Activated CD4-positive, alpha-beta memory T cell treated with anti-CD3 and anti-CD28 coated beads for 36 hours (primary cell): ENCODE data around the gene GTF2B. TPM values are rescaled to one million over a fixed set of nuclear protein-coding genes. Genes with fewer than 3 reads are reported as not detected.
"Not testable (repeated sequence)": the region's sequence is repeated elsewhere in the genome, so short reads cannot be mapped to it uniquely, and the experiment has no call there.

Source experiments
- CTCF ChIA-PET: fragments of 350-600 bp; sonication (Branson Sonifier 250); formaldehyde crosslinking; loops from one replicate; lab custom pipeline; 2021; ENCODE audit warnings: antibody characterized with exemption, inconsistent platforms; lab: Charles Lee
- POLR2A ChIA-PET: fragments of 350-600 bp; sonication (Branson Sonifier 250); formaldehyde crosslinking; loops from one replicate; lab custom pipeline; 2021; ENCODE audit warnings: antibody characterized with exemption; lab: Charles Lee
- DNase-seq: peaks from one replicate; pipeline ENCODE4 v3.0.0-alpha.2; 2020
- H3K27ac Mint-ChIP-seq: one replicate; pipeline ENCODE4 v1.8.0; 2021; ENCODE audit warnings: mixed read lengths
- H3K27me3 Mint-ChIP-seq: one replicate; pipeline ENCODE4 v1.8.0; 2021; ENCODE audit warnings: mixed read lengths
- H3K36me3 Mint-ChIP-seq: one replicate; pipeline ENCODE4 v1.8.0; 2021; ENCODE audit warnings: mixed read lengths
- H3K4me1 Mint-ChIP-seq: one replicate; pipeline ENCODE4 v1.8.0; 2021; ENCODE audit warnings: low read depth, mixed read lengths
- H3K4me3 Mint-ChIP-seq: one replicate; pipeline ENCODE4 v1.8.0; 2021; ENCODE audit warnings: mild to moderate bottlenecking, mixed read lengths
- H3K9me3 Mint-ChIP-seq: one replicate; pipeline ENCODE4 v1.8.0; 2021; ENCODE audit warnings: mixed read lengths
- intact Hi-C: fragments of 100-400 bp; cut with micrococcal nuclease; formaldehyde crosslinking; loops from one replicate; pipeline ENCODE4 v1.15.1; 2023
- total RNA-seq, 2 experiments: library from RNA; stranded (reverse); gene quantifications; one replicate each; pipeline ENCODE4 v1.2.3, GENCODE V29; 2021

GTF2B gene
- total RNA-seq, 2 experiments from 2014 or later, result 34.2 to 39.4 TPM

DNA sequence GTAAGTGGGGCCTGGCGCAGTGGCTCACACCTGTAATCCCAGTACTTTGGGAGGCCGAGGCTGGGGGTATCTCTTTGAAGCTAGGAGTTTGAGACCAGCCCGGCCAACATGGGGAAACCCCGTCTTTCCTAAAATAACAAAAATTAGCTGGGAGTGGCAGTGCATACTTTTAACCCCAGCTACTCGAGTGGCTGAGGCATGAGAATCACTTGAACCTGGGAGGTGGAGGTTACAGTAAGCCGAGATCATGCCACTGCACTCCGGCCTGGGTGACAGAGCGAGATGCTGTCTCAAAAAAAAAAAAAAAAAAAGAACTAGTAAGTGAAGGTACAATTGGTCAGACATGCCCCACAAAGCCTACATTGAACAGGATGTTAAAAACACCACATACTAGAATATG, 10.7 kb downstream of the GTF2B start:
- Mint-ChIP-seq H3K36me3 (peaks cover 12% of the 10 kb centered on the region), H3K4me1 (peaks cover 39% of the 10 kb centered on the region), H3K27ac (peak overlapping the region; percentile 18)
- DNase-seq, H3K27me3 Mint-ChIP-seq, H3K4me3 Mint-ChIP-seq, intact Hi-C loops, H3K9me3 Mint-ChIP-seq, CTCF ChIA-PET, POLR2A ChIA-PET: not testable (repeated sequence)

- POLR2A ChIA-PET, result no interaction called here
- Mint-ChIP-seq H3K4me3 (no peak overlapping the region), H3K27ac (peak overlapping the region; percentile 20), H3K9me3 (no peaks in the 10 kb centered on the region), H3K27me3 (no peaks in the 10 kb centered on the region), H3K4me1 (peaks cover 49% of the 10 kb centered on the region), H3K36me3 (peaks cover 11% of the 10 kb centered on the region)
- DNase-seq, result no peak
- CTCF ChIA-PET, result interaction anchor here (0.7 to 4.4 kb wide), 13 partner anchors 11 to 225 kb away, joined by 3 to 54 read pairs (median 5); partner anchors contain the start of gene GTF2B
- intact Hi-C loops, result no loop called here
These were observed 12.6 kb downstream of the GTF2B start for GRCh38 chr1:88878731-88879130.

DNA sequence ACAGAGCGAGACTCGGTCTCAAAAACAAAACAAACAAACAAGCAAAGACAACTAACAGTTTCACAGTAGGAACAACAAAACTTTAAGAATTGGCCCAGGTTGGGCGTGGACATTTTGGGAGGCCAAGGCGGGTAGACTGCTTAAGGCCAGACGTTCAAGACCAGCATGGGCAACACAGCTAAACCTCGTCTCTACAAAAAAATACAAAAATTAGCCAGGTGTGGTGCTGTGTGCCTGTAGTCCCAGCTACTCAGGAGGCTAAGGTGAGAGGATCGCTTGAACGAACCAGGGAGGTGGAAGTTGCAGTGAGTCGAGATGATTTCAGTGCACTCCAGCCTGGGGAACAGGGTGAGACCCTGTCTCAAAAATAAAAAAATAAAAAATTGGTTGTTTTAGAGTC, 13.5 kb downstream of the GTF2B start:
- ChIA-PET CTCF (interaction anchor here (0.7 to 4.4 kb wide), 25 partner anchors 10 to 225 kb away, joined by 3 to 54 read pairs (median 5); partner anchors contain the start of genes GTF2B and PKN2), POLR2A (no interaction called here)
- peak overlapping the region; percentile 18 for H3K27ac Mint-ChIP-seq
- no peak for DNase-seq
- H3K4me1 Mint-ChIP-seq, result peaks cover 43% of the 10 kb centered on the region
- H3K4me3 Mint-ChIP-seq, result no peak overlapping the region
- intact Hi-C loops, result loop anchor here (1.0 to 2.0 kb wide), 3 partner anchors 78 to 223 kb away; no protein-coding TSS in a partner anchor
- H3K36me3 Mint-ChIP-seq, result peaks cover 11% of the 10 kb centered on the region
- no peaks in the 10 kb centered on the region for H3K9me3 Mint-ChIP-seq
- H3K27me3 Mint-ChIP-seq, result no peaks in the 10 kb centered on the region

GRCh38 chr1:88877382-88877825, 14.0 kb downstream of the GTF2B start:
- Mint-ChIP-seq H3K36me3 (peaks cover 15% of the 10 kb centered on the region), H3K27ac (peak overlapping the region; percentile 18), H3K4me3 (no peak overlapping the region), H3K9me3 (no peaks in the 10 kb centered on the region), H3K4me1 (peaks cover 42% of the 10 kb centered on the region), H3K27me3 (no peaks in the 10 kb centered on the region)
- no peak for DNase-seq
- intact Hi-C loops, result loop anchor here (1.0 to 2.0 kb wide), 3 partner anchors 77 to 223 kb away; no protein-coding TSS in a partner anchor
- ChIA-PET CTCF (interaction anchor here (0.6 to 4.4 kb wide), 38 partner anchors 9 to 465 kb away, joined by 3 to 54 read pairs (median 4); partner anchors contain the start of genes GTF2B and PKN2), POLR2A (no interaction called here)

GRCh38 chr1:88876573-88877365, 14.6 kb downstream of the GTF2B start:
- no peak overlapping the region for H3K27ac Mint-ChIP-seq
- intact Hi-C loops, result loop anchor here (1.0 to 2.0 kb wide), 3 partner anchors 76 to 222 kb away; no protein-coding TSS in a partner anchor
- H3K27me3 Mint-ChIP-seq, result no peaks in the 10 kb centered on the region
- no peaks in the 10 kb centered on the region for H3K9me3 Mint-ChIP-seq
- no peak overlapping the region for H3K4me3 Mint-ChIP-seq
- ChIA-PET POLR2A (no interaction called here), CTCF (interaction anchor here (0.6 to 4.4 kb wide), 43 partner anchors 8 to 464 kb away, joined by 3 to 54 read pairs (median 4); partner anchors contain the start of genes GTF2B and PKN2)
- H3K36me3 Mint-ChIP-seq, result peaks cover 13% of the 10 kb centered on the region
- peaks cover 36% of the 10 kb centered on the region for H3K4me1 Mint-ChIP-seq
- no peak for DNase-seq

DNA sequence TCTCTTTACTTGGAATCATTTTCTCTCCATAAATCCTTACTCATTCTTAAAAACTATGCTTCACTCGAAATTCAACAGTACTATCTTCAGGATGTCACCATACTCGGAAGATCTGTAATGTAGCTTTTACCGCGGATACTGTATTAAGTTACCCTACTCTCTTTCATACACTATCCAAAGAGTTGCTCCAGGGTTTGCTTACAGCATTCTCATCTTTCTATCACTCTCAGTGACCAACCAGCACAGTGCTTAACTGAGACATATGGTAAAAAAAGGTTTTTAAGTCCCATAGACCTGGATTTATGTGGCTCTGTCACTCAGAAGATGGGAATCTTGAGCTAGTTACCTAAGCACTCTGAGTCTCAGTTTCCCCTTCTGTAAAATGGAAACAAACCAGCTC, 15.8 kb downstream of the GTF2B start:
- no peak for DNase-seq
- no peaks in the 10 kb centered on the region for H3K9me3 Mint-ChIP-seq
- ChIA-PET CTCF (interaction anchor here (0.8 to 4.4 kb wide), 11 partner anchors 9 to 222 kb away, joined by 3 to 54 read pairs (median 5); partner anchors contain the start of gene GTF2B), POLR2A (no interaction called here)
- intact Hi-C loops, result no loop called here
- peaks cover 13% of the 10 kb centered on the region for H3K36me3 Mint-ChIP-seq
- H3K27me3 Mint-ChIP-seq, result no peaks in the 10 kb centered on the region
- H3K4me3 Mint-ChIP-seq, result no peak overlapping the region
- no peak overlapping the region for H3K27ac Mint-ChIP-seq
- H3K4me1 Mint-ChIP-seq, result peaks cover 38% of the 10 kb centered on the region

DNA sequence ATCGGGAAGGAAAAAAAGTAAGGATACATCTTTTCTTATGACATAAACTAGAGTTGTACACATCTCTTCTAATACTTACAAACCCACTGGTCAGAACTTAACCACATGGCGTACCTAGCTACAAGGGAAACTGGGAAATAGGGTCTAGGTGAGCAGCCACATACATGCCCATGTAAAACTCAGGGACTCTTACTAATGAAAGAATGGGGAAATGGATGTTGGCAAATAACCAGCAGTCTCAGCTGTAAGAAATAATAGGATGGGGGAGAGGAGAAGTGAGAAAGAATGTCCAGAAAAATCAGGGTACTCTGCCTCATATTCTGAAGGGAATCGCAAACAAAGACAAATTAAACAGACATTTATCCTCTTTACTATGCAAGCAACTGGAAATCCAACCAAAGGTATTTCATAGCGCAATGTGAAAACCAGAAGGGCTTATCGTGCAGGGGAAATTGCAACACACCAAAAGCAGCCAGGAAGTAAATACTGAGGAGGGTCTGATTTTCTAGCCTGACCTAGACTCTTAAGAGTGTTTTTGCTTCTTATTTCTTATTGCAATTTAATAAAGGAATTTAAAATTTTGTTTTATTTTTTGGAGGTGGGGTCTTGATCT, 17.5 kb downstream of the GTF2B start:
- no peak for DNase-seq
- H3K9me3 Mint-ChIP-seq, result no peaks in the 10 kb centered on the region
- H3K36me3 Mint-ChIP-seq, result peaks cover 12% of the 10 kb centered on the region
- intact Hi-C loops, result no loop called here
- ChIA-PET CTCF (no interaction called here), POLR2A (no interaction called here)
- H3K27me3 Mint-ChIP-seq, result no peaks in the 10 kb centered on the region
- H3K4me3 Mint-ChIP-seq, result no peak overlapping the region
- H3K27ac Mint-ChIP-seq, result no peak overlapping the region
- peaks cover 42% of the 10 kb centered on the region for H3K4me1 Mint-ChIP-seq

GRCh38 chr1:88869644-88870043, 21.7 kb downstream of the GTF2B start:
- not testable (repeated sequence) for H3K36me3 Mint-ChIP-seq, H3K27me3 Mint-ChIP-seq
- H3K4me1 Mint-ChIP-seq, result peaks cover 48% of the 10 kb centered on the region

DNA sequence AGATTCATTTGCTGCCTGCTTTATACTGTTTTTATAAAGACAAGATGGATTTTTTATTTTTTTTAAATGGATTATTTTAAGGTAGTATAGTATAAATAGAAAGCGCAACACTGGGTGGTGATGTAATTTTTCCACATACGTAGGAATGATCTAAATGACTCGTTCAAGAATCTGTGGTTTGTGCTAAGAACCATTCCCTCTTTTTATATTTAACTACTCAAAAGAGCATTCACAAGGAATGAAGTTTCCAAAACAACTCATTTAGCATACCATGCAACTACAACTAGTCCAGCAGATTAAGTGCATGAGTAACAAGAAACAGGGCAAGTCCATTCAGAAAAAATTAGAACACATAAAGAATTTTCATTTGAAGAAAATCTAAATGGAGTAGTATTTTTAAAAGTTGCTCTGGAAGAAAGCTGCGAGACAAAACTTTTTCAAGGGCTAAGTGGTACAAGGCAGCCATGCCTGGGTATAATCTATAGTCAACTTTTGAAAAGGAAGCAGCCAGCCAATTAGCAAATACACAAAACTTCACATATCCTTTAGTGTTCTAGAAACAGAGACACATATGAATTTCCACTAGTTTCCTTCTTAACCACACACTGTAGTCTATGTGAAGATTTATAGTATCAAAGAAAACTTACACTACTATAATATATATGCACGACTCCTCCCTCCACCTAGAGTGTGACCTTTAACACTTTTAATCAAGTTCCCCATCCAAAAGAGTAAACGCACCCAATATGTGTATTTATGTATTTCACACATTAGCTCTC, 23.4 kb downstream of the GTF2B start:
- H3K27me3 Mint-ChIP-seq, result no peaks in the 10 kb centered on the region
- peaks cover 10% of the 10 kb centered on the region for H3K36me3 Mint-ChIP-seq
- H3K4me1 Mint-ChIP-seq, result peaks cover 41% of the 10 kb centered on the region
- no peak for DNase-seq
- CTCF ChIA-PET, result interaction anchor here (0.7 to 2.0 kb wide), 2 partner anchors 9 to 212 kb away, joined by 3 to 7 read pairs; no protein-coding TSS in a partner anchor
- POLR2A ChIA-PET, result interaction anchor here (1.1 kb wide), 1 partner anchor 23 kb away, joined by 3 read pairs; the partner anchor contains the start of gene GTF2B
- peak overlapping the region; percentile 62 for H3K27ac Mint-ChIP-seq
- H3K4me3 Mint-ChIP-seq, result no peak overlapping the region
- H3K9me3 Mint-ChIP-seq, result no peaks in the 10 kb centered on the region
- intact Hi-C loops, result loop anchor here (1.0 kb wide), 2 partner anchors 23 to 583 kb away; partner anchors contain the start of gene GTF2B

More at GRCh38 chr1:88869644-88870043, 21.7 kb downstream of the GTF2B start:
- H3K4me3 Mint-ChIP-seq, H3K27ac Mint-ChIP-seq, POLR2A ChIA-PET, intact Hi-C loops, DNase-seq, CTCF ChIA-PET, H3K9me3 Mint-ChIP-seq: not testable (repeated sequence)

DNA sequence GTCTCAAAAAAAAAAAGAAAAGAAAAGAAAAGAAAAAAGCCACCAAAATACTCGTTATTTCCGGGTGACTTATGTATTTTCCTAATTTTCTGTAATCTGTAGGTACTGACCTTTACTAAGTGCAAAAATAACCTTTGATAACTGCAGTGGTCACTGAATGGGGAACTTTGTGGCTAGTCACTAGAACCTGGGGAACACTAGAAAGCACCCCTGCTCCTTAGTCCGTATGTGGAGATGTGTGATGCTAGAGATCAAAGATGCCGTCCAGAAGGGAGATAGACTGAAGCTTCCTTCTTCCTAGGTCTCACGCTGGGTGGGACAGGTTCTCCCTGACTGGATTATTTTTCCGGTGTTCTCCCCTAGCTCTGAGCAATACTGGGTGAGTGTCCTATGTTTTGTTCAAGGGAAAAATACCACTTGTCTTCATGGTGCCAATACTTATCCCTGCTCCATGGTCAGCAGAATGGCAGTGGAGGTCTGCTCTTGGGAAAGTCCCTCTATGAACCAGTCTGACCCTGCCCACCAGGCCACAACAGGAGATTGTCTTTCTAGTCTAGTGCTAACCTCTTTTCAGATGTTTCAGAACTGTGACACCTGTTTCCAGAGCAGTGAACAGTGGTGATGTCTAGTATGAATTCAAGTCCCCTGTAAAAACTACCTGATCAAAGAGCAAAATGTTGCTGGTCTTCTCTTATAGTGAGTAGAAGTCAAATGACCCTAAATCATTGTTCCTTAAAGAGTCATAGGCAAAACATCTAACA, 39.9 kb downstream of the GTF2B start:
- peaks cover 24% of the 10 kb centered on the region for H3K36me3 Mint-ChIP-seq
- H3K4me3 Mint-ChIP-seq, result no peak overlapping the region
- no peaks in the 10 kb centered on the region for H3K9me3 Mint-ChIP-seq

DNA sequence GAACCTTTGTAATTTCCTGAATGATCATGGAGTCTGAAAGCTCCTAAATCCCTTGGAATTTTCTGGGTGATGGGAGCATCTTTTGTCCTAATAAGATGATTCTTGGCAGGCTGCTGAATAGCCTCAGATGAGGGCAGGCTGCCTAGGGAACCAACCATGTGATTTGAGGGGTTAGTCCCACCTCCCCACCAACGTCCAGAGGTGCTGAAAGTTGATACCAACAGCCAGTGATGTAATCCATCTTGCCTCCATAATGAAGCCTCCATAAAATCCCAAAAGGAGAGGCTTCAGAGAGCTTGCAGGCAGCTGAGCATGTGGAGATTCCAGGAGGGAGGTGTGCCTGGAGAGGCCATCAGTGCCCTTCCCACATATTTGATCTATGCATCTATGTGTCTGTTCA, 43.7 kb downstream of the GTF2B start:
- POLR2A ChIA-PET, result no interaction called here
- Mint-ChIP-seq H3K4me3 (no peak overlapping the region), H3K27me3 (no peaks in the 10 kb centered on the region), H3K27ac (no peak overlapping the region), H3K9me3 (no peaks in the 10 kb centered on the region), H3K4me1 (no peaks in the 10 kb centered on the region), H3K36me3 (peaks cover 10% of the 10 kb centered on the region)
- intact Hi-C loops, result no loop called here
- CTCF ChIA-PET, result interaction anchor here (1.5 kb wide), 1 partner anchor 46 kb away, joined by 3 read pairs; no protein-coding TSS in a partner anchor
- DNase-seq, result no peak

More for the DNA sequence above, 39.9 kb downstream of the GTF2B start:
- ChIA-PET POLR2A (no interaction called here), CTCF (interaction anchor here (1.7 kb wide), 1 partner anchor 26 kb away, joined by 10 read pairs; no protein-coding TSS in a partner anchor)
- intact Hi-C loops, result no loop called here
- Mint-ChIP-seq H3K27me3 (no peaks in the 10 kb centered on the region), H3K4me1 (no peaks in the 10 kb centered on the region), H3K27ac (no peak overlapping the region)
- DNase-seq, result no peak
